Right lung (tissue), 10 donors: Measurements from ENCODE around the gene HLA-E. TPM values are rescaled to one million over a fixed set of nuclear protein-coding genes. Genes with fewer than 3 reads are reported as not detected.

Experiments used
- DNase-seq, 2 donors: peaks; one replicate each; pipeline ENCODE4 v3.0.0-alpha.2; 2013
- long read RNA-seq, 8 donors: transcript quantifications; one replicate each; lab custom pipeline, GENCODE V29; 2026
- polyA plus RNA-seq, 5 donors: library from polyadenylated mRNA; unstranded; fragments of 120-200 nt; gene quantifications; one replicate each; pipeline versions ENCODE4 v1.2.1 to v1.2.3, GENCODE V29; 2013; ENCODE audit warnings: inconsistent platforms in 1 of 5, low replicate concordance in 1 of 5; ENCODE audit not compliant: insufficient read length in 5 of 5, insufficient read depth in 1 of 5

Gene HLA-E
- polyA plus RNA-seq, result 100 to 1,000 TPM; 169 to 206 (median 201) TPM
- long read RNA-seq, donor 1, transcript HLA-E-201 (8 exons, 2,601 nt), result major isoform, 64 of 108 reads
- long read RNA-seq, donor 1, partial matches to known transcripts, result 32 of 108 reads
- long read RNA-seq, donor 1, other reads (novel, unspliced or antisense), result 8 of 108 reads
- long read RNA-seq, donor 2, transcript HLA-E-201 (8 exons, 2,601 nt), result major isoform, 32 of 63 reads
- long read RNA-seq, donor 2, partial matches to known transcripts, result 16 of 63 reads
- long read RNA-seq, donor 2, other reads (novel, unspliced or antisense), result 12 of 63 reads
- long read RNA-seq, donor 3, transcript HLA-E-201 (8 exons, 2,601 nt), result major isoform, 44 of 125 reads
- long read RNA-seq, donor 3, partial matches to known transcripts, result 69 of 125 reads
- long read RNA-seq, donor 3, other reads (novel, unspliced or antisense), result 8 of 125 reads
- long read RNA-seq, donor 4, transcript HLA-E-201 (8 exons, 2,601 nt), result major isoform, 30 of 62 reads
- long read RNA-seq, donor 4, partial matches to known transcripts, result 25 of 62 reads
- long read RNA-seq, donor 4, other reads (novel, unspliced or antisense), result 6 of 62 reads
- long read RNA-seq, donor 5, transcript HLA-E-201 (8 exons, 2,601 nt), result major isoform, 65 of 123 reads
- long read RNA-seq, donor 5, partial matches to known transcripts, result 47 of 123 reads
- long read RNA-seq, donor 5, other reads (novel, unspliced or antisense), result 8 of 123 reads
- long read RNA-seq, donor 6, transcript HLA-E-201 (8 exons, 2,601 nt), result major isoform, 63 of 152 reads
- long read RNA-seq, donor 6, partial matches to known transcripts, result 77 of 152 reads
- long read RNA-seq, donor 6, other reads (novel, unspliced or antisense), result 12 of 152 reads
- long read RNA-seq, donor 7, transcript HLA-E-201 (8 exons, 2,601 nt), result major isoform, 60 of 77 reads
- long read RNA-seq, donor 7, partial matches to known transcripts, result 16 of 77 reads
- long read RNA-seq, donor 7, other reads (novel, unspliced or antisense), result 0 of 77 reads
- long read RNA-seq, donor 8, transcript HLA-E-201 (8 exons, 2,601 nt), result major isoform, 25 of 26 reads
- long read RNA-seq, donor 8, partial matches to known transcripts, result 0 of 26 reads
- long read RNA-seq, donor 8, other reads (novel, unspliced or antisense), result 0 of 26 reads

- DNase-seq, result peak; percentile 96 to 98
Observed at GRCh38 chr6:30489081-30490025, at the start of gene HLA-E. Gene HLA-E, plus strand, starts transcription at chr6:30489509. Its CDS starts 23 bp downstream, at chr6:30489532.

- DNase-seq, result no peak
Observed at GRCh38 chr6:30441171-30441570, 48.1 kb upstream of the HLA-E start.

- DNase-seq, result no peak
Observed at GRCh38 chr6:30443657-30444450, 45.5 kb upstream of the HLA-E start.

GRCh38 chr6:30444451-30444742 is 44.9 kb upstream of the HLA-E start:
- no peak for DNase-seq

- no peak for DNase-seq
Observed at GRCh38 chr6:30446259-30446658, 43.0 kb upstream of the HLA-E start.

GRCh38 chr6:30447237-30447636 is 42.1 kb upstream of the HLA-E start:
- no peak for DNase-seq

GRCh38 chr6:30450548-30450908 is 38.8 kb upstream of the HLA-E start:
- DNase-seq, result no peak

GRCh38 chr6:30450909-30451841 is 38.1 kb upstream of the HLA-E start:
- DNase-seq, result peak in 1 of 2 donors; percentile 31

- DNase-seq, result no peak
Observed at GRCh38 chr6:30452736-30453507, 36.4 kb upstream of the HLA-E start.

GRCh38 chr6:30453508-30454116 is 35.7 kb upstream of the HLA-E start:
- peak; percentile 56 to 76 for DNase-seq

GRCh38 chr6:30459145-30459544 is 30.2 kb upstream of the HLA-E start:
- DNase-seq, result no peak

GRCh38 chr6:30461055-30461454 is 28.3 kb upstream of the HLA-E start:
- no peak for DNase-seq

GRCh38 chr6:30462482-30462881 is 26.8 kb upstream of the HLA-E start:
- DNase-seq, result no peak

- no peak for DNase-seq
Observed at GRCh38 chr6:30463242-30463641, 26.1 kb upstream of the HLA-E start.

GRCh38 chr6:30463651-30464618 is 25.4 kb upstream of the HLA-E start:
- no peak for DNase-seq

GRCh38 chr6:30465595-30466306 is 23.6 kb upstream of the HLA-E start:
- no peak for DNase-seq
